Mammary epithelial cell (primary cell): ENCODE measurements around the gene TAPT1.

Experiments used
- CTCF ChIP-seq, 2 donors: IDR thresholded peaks in 1 of 2; conservative IDR thresholded peaks in 1 of 2; 2 replicates each; pipeline ENCODE4 v1.5.1; 2011 to 2012; ENCODE audit warnings: inconsistent platforms in 2 of 2, low read length in 2 of 2, mild to moderate bottlenecking in 2 of 2, control low read depth in 1 of 2, low read depth in 1 of 2; ENCODE audit not compliant: insufficient read depth in 1 of 2; ENCODE audit errors: extremely low read depth in 1 of 2
- EZH2 ChIP-seq: IDR thresholded peaks from 2 replicates; pipeline ENCODE4 v1.6.1; 2012; ENCODE audit warnings: low read length, inconsistent platforms, borderline replicate concordance

GRCh38 chr4:16257611-16258010 is 31.3 kb upstream of the TAPT1 start:
- TF ChIP-seq EZH2 (no peak), CTCF (conservative IDR thresholded peaks at IDR 0.05 in 1 of 2, IDR thresholded peaks at IDR 0.05 in 1 of 2; ENCODE audit: extremely low read depth in 1 of 2, insufficient read depth in 1 of 2, low read depth in 1 of 2, low read length in 2 of 2) (no peak)
